Osteocyte (in vitro differentiated cells): ENCODE results near the gene EPHB2. TPM values are rescaled to one million over a fixed set of nuclear protein-coding genes. Genes with fewer than 3 reads are reported as not detected.

Source experiments
- DNase-seq: peaks from one replicate; pipeline ENCODE4 v3.0.0; 2021; ENCODE audit warnings: mixed read lengths; ENCODE audit not compliant: unreplicated experiment; ENCODE audit errors: extremely low spot score
- H3K27ac Mint-ChIP-seq: one replicate; pipeline ENCODE4 v1.8.0; 2021; ENCODE audit warnings: mild to moderate bottlenecking, mixed read lengths; ENCODE audit not compliant: unreplicated experiment
- H3K27me3 Mint-ChIP-seq: one replicate; pipeline ENCODE4 v1.8.0; 2021; ENCODE audit warnings: mixed read lengths; ENCODE audit not compliant: unreplicated experiment
- H3K36me3 Mint-ChIP-seq: one replicate; pipeline ENCODE4 v1.8.0; 2021; ENCODE audit warnings: mixed read lengths; ENCODE audit not compliant: unreplicated experiment
- H3K4me1 Mint-ChIP-seq: one replicate; pipeline ENCODE4 v1.8.0; 2021; ENCODE audit warnings: mixed read lengths; ENCODE audit not compliant: unreplicated experiment
- H3K4me3 Mint-ChIP-seq: one replicate; pipeline ENCODE4 v1.8.0; 2021; ENCODE audit warnings: mild to moderate bottlenecking, moderate library complexity, mixed read lengths; ENCODE audit not compliant: unreplicated experiment
- H3K9me3 Mint-ChIP-seq: one replicate; pipeline ENCODE4 v1.8.0; 2021; ENCODE audit warnings: mixed read lengths; ENCODE audit not compliant: unreplicated experiment
- CTCF ChIP-seq: fragments of 200-600 bp; sonication (generic); IDR thresholded peaks from 2 replicates; pipeline ENCODE4 v1.5.0; 2021; ENCODE audit warnings: antibody characterized with exemption, mild to moderate bottlenecking, moderate library complexity
- total RNA-seq: library from RNA; stranded (reverse); gene quantifications from 2 replicates; pipeline ENCODE4 v1.2.1, GENCODE V29; 2021

The EPHB2 gene
- total RNA-seq, 1 donor from 2014 or later = 32.5 TPM

GRCh38 chr1:22895357-22895756, 184.7 kb downstream of the EPHB2 start:
- no peak overlapping the region for H3K4me3 Mint-ChIP-seq
- H3K9me3 Mint-ChIP-seq = no peaks in the 10 kb centered on the region
- H3K27ac Mint-ChIP-seq = no peak overlapping the region
- peaks cover 6% of the 10 kb centered on the region for H3K36me3 Mint-ChIP-seq
- H3K27me3 Mint-ChIP-seq = no peaks in the 10 kb centered on the region
- DNase-seq = no peak
- H3K4me1 Mint-ChIP-seq = no peaks in the 10 kb centered on the region
- no peak for TF ChIP-seq CTCF

- no peak for DNase-seq
- no peak for TF ChIP-seq CTCF
- no peaks in the 10 kb centered on the region for H3K4me1 Mint-ChIP-seq
- H3K4me3 Mint-ChIP-seq = no peak overlapping the region
- H3K36me3 Mint-ChIP-seq = peaks cover 6% of the 10 kb centered on the region
- no peak overlapping the region for H3K27ac Mint-ChIP-seq
- H3K27me3 Mint-ChIP-seq = no peaks in the 10 kb centered on the region
- no peaks in the 10 kb centered on the region for H3K9me3 Mint-ChIP-seq
These were observed 185.5 kb downstream of the EPHB2 start for GRCh38 chr1:22896184-22896583.

- no peaks in the 10 kb centered on the region for H3K27me3 Mint-ChIP-seq
- H3K4me3 Mint-ChIP-seq = no peak overlapping the region
- H3K36me3 Mint-ChIP-seq = no peaks in the 10 kb centered on the region
- DNase-seq = no peak
- H3K27ac Mint-ChIP-seq = no peak overlapping the region
- no peak for TF ChIP-seq CTCF
- H3K9me3 Mint-ChIP-seq = no peaks in the 10 kb centered on the region
- H3K4me1 Mint-ChIP-seq = peaks cover 2% of the 10 kb centered on the region
These were observed 189.8 kb downstream of the EPHB2 start for GRCh38 chr1:22900451-22900850.

- no peak overlapping the region for H3K4me3 Mint-ChIP-seq
- no peaks in the 10 kb centered on the region for H3K9me3 Mint-ChIP-seq
- no peak for TF ChIP-seq CTCF
- no peaks in the 10 kb centered on the region for H3K27me3 Mint-ChIP-seq
- no peak for DNase-seq
- H3K27ac Mint-ChIP-seq = no peak overlapping the region
- peaks cover 2% of the 10 kb centered on the region for H3K4me1 Mint-ChIP-seq
- peaks cover 5% of the 10 kb centered on the region for H3K36me3 Mint-ChIP-seq
These were observed 192.5 kb downstream of the EPHB2 start for GRCh38 chr1:22903113-22903512.

- peaks cover 2% of the 10 kb centered on the region for H3K4me1 Mint-ChIP-seq
- no peak overlapping the region for H3K27ac Mint-ChIP-seq
- no peak overlapping the region for H3K4me3 Mint-ChIP-seq
- no peaks in the 10 kb centered on the region for H3K9me3 Mint-ChIP-seq
- no peak for DNase-seq
- H3K36me3 Mint-ChIP-seq = peaks cover 8% of the 10 kb centered on the region
- no peaks in the 10 kb centered on the region for H3K27me3 Mint-ChIP-seq
- TF ChIP-seq CTCF = no peak
These were observed 196.3 kb downstream of the EPHB2 start for GRCh38 chr1:22906968-22907367.
